IPS-NIHi7 (cell line): ENCODE measurements around the gene RAB3IL1.

Source experiments
- DNase-seq: peaks from one replicate; pipeline ENCODE4 v3.0.0; 2012; ENCODE audit warnings: mixed read lengths; ENCODE audit errors: extremely low spot score

Gene RAB3IL1

DNA sequence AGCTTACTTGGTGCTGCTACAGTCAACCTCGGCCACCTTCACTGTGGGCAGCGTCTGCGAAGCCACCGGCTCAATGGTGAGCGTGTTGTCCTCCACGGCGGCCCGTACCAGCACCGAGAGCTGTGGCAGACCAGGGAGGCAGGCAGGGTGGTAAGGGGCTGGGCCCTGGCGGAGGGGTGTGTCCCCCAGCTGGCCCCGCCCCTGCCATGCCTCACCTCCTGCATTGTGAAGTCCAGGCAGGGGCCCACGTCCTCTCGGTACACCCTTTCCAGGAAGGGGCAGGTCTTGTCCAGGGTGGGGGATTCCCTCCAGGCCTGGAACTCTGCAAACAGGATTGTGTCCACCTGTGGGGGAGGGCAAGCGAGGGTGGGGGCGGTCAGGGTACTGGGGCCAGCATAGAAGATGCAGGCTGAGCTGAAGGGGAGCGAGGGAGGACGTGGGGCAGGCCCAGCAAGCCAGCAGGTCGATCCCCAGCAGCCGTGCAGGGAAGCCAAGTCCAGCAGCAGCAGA, 12.8 kb downstream of the RAB3IL1 start:
- peak; percentile 78 for DNase-seq

DNA sequence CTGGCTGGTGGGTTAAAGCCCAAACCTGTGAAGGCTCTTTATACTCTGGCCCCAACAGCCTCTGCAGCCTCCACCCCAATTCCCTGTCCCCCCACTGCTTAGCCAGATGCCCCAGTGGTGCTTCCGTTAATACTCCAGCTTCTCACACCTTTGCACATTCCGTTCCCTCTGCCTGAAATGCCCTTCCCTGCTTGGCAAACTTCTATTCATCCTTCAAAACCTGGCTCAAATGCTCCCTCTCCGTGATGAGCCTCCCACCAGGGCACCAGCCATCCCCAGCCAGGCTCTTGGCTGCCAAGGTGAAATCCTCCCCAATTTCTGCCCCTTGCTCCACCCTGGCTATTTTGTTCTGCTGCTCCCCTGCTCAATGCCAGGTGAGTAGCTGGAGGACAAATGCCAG, 13.5 kb downstream of the RAB3IL1 start:
- DNase-seq, result no peak

DNA sequence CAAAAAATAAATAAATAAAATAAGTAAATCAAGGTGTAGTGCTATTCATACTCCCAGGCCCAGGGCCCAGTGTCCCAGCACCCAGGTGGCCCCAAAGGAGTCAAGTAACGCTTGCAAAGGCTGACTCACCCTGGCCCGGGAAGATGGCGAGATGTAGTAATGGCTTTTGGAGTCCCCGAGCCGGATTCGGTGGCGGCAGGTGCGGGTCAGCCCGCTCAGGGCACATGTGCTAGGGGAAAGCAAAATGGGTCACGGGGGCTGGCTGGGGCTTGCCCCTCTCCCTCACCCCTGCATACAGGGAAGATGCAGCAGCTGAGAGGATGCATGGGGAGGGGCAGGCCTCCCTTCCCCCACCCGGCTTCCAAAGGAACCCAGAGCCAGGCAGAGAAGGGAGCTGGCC, 15.1 kb downstream of the RAB3IL1 start:
- DNase-seq, result no peak

DNA sequence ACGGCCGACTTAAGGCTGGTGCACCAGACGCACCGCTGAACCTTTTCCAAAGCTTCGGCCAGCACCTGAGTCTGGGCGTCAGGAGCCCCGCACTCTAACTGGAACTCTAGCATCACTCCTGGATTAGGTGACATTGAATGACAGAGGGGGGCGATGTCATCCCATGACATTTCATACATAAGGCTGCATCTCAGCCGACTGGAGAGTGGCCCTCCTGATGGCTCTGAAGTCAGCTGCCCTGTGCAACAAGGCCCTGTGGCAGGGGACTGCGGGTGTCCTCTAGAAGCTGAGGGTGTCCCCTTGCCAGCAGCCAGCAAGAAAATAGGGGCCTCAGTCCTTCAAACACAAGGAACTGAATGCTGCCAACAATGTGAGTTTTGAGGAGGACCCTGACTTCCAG, 16.0 kb downstream of the RAB3IL1 start:
- no peak for DNase-seq

DNA sequence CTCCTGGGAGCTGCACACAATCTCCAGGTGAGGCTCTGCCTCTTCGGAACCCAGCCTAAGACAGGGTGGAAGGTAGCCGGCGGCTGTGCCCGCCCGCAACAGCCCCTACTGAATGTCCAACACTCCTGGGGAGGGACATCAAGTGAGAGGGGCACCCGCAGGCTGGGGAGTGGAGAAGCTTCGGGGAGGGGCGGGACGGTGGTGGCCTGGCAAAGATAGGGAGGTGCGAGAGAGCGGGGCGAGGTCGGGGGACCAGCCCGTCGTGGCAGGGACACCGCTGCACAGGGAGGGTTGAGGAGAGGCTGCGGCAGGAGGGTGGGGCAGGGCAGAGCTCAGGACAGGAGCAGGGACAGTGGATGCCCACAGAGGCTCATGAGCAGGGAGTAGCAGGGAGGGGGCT, 17.1 kb downstream of the RAB3IL1 start:
- DNase-seq, result no peak

DNA sequence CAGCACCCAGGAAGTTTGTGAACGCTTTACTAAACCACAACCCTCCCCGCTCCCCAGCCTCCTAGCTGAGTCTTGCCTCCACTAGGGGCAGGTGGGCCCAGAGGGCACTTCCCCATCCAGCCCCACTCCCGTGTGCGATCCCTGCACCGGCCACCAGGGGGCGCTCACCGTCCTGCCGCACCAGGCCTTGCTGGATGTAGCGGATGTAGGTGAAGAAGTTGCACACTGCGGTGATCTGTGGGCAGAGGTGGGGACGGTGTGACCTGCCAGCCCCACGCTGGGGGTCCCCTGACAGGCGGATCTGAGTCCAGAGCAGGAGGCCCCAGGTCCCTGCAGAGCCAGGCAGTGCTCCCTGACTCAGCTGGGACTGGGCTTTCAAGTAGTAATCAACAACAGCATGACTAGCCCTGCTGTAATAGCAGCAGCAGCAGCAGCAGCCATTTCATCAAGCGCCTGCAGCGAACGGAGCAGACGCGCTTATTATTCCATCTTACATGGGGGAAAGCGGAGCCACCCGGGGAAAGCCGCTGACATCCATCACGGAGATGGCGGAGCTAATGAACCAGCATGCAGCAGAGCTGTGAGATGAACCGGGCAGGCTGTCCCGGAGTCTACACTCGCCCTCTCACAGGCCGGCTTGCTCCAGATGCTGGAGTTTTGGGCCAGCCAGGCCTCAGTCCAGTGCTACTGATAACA, 18.1 kb downstream of the RAB3IL1 start:
- peak; percentile 97 for DNase-seq

DNA sequence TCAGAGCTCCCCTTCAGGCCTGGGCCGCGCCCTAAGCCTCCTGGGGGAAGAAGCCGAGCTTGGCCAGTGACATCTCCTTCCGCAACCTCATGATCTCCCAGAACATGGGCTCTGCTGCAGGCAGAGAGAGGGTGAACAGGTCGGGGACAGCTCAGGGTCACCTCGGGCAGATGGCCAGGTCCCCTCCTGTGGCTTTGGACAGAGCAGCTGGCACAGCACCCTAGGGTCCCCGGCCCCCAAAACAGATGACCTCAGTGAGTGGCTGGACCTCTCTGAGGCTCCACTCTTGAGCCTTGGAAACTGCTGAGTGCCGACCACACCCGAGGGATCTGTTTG, 19.2 kb downstream of the RAB3IL1 start:
- no peak for DNase-seq

DNA sequence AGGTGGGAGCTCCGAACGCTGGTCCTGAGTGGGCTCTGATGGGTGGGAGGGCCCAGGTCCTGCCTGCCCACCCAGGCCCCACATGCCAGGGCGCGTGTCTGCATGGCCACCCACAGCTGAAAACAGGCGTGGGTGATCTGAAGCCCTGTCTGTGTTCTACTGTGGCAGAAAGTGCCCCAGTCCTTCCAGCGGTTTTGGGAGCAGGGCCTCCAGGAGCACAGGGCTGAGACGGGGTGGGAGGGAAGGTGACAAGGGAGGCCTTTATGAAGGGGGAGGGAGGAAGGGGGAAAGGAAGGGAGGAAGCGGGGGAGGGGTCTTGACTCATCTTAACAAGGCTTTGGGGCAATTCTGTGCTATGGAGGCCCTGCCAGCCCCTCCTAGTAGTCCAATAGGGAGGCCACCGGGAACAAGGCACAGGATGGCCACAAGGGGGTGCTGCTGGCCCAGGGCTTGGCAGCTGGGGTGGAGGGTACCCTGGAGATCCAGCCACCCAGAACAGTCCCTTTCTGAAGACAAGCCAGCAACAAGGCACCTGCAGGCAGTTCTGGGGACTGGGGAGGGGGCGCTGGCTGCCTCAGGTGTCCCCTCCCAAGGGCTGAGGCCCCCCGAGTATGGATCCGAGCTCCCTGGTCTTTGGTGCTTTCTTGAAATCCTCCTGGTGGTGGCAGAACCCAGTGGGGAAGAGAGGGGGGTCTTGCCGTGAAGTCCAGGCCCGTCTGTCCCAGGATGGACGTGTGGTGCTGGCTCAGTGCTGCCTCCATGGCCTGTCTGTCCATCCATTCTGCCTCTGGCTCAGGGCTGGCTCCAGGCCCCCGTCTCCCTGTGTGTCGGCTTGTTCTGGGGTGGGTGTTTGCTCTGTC, 19.7 kb downstream of the RAB3IL1 start:
- DNase-seq, result peak; percentile 93

DNA sequence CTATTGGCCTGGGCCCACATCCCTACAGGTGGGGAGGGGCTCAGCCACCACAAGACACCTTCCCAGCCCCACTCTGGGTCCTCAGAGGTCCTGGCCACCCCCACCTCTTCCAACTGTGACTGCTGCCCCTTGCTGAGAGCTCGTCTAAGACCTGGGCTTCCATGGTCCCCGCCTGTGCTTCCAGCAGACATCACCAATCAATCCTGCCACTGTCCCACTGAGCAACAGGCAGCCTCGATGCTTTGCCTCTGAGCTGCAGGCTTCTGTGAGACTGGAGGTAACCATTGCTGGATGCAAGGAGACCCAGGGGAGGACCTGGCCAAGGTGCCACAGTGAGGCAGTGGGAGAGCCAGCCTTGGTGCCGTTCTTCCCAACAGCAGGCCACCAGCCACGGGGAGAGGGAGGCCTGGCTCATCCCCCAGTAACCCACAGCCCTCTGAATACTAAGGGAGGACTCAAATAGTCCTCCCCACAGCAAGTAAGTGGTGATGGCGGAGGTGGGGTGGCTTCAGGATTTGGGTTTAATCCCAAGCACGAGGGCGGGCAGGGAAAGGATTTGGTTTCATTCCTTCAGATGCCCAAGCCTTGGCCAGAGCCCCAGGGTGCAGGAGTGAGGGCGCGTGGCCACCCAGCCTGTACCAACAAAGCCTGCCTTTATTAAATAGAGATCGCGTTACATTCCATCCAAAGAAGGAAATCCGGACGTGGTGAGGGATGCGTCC, 20.5 kb downstream of the RAB3IL1 start:
- DNase-seq, result no peak

DNA sequence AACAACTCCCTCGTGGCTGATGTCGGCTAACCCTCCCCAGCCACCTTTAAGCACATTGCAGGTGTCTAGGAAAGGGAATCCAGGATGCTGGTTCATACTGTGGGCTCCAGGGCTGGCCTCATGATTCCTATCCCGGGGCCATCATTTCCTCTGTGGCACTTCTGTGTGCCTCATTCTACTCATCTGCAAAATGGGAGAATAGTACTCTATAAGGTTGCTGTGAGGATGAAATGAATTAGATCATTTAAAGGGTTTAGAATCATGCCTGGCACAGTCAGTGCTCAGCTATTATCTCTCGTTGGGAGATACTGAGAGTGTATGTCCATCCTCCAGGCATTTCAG, 21.7 kb downstream of the RAB3IL1 start:
- no peak for DNase-seq

DNA sequence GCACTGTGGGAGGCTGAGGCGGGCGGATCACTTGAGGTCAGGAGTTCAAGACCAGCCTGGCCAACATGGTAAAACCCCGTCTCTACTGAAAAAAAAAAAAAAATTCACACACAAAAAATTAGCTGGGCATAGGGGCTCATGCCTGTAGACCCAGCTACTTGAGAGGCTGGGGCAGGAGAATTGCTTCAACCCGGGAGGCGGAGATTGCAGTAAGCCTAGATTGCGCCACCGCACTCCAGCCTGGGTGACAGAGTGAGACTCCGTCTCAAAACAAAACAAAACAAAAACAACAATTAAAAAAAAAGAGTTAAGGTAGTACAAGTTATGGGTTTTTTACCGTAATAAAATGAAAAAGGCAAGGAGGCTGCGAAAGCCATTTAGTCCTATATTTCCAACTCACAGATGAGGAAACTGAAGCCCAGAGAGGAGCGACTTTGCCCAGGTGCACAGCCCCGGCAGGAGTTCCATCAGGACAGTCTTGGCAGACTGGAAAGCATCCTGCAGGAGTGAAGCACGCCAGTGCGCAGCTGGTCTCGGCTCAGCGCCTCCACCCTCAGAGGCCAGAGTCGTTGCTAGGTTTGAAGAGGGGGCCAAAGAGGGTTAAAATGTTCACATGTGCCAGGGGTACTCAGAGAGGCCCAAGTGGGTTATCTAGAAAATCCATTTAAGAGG, 22.2 kb downstream of the RAB3IL1 start:
- DNase-seq, result no peak

DNA sequence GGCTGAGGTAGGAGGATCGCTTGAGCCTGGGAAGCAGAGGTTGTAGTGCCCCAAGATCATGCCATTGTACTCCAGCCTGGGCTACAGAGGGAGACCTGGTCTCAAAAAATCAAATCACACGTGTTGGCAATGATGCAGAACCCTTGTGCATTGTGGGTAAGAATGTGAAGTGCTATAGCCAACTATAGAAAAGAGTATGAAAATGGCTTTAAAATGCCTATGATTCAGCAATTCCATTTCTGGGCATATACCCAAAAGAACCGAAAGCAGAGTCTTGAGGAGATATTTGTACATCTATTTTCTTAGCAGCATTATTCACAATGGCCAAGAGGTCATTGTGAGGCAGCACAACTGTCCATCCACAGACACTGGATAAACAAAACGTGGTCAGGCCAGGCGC, 23.4 kb downstream of the RAB3IL1 start:
- DNase-seq, result no peak

DNA sequence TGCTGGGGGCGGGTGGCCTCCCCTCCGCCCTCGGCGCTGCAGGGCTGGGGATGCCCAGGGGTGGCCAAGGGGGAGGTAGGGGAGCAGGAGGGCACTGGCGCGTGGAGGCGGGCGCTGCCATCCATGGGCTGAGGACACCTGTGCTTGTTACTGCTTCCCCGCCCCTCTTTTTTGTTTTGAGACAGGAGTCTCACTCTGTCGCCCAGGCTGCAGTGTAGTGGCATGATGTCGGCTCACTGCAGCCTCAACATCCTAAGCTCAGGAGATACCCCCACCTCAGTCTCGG, 25.3 kb downstream of the RAB3IL1 start:
- no peak for DNase-seq

DNA sequence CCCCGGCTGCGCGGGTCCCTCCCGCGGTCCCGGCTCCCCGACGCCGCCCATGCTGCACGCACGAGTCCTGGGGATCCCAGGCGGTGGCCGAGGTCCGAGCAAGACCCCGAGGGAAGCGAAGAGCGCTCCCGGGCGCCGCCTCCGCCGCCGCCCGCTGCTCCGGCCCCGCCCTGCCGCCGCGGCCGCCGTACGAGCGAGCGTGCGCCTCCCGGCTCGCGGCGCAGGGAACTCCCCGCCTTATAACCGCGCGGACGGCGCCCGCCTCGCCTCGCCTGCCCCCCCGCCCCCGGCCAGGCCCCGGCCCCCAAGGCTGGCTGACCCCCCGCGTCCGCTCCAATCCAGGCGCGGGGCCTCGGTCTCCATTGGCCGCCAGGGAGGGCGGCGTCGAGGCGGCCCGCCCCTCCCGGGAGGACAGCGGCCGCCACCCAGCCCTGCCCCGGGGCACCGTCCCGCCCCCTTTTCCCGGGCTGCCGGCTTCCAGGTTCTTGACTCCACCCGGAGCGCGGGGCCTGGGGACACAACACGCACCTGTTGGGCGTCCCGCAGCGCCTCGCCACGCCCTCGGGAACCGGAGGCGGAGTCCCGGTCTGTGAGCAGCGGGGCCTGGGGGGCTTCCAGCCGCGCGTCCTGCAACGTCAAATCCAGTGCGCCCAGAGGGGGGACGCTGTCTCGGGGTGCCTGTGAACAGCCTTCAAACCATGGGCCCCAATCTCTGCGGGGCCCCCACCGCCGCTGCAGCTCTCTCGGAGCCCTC, 25.9 kb downstream of the RAB3IL1 start, which contains the start of gene FADS3:
FADS3 (minus strand) TSS at position 215 of the 754 bp plus-strand sequence; CDS start at position 51, 164 bp downstream.
- DNase-seq, result peak; percentile 91

DNA sequence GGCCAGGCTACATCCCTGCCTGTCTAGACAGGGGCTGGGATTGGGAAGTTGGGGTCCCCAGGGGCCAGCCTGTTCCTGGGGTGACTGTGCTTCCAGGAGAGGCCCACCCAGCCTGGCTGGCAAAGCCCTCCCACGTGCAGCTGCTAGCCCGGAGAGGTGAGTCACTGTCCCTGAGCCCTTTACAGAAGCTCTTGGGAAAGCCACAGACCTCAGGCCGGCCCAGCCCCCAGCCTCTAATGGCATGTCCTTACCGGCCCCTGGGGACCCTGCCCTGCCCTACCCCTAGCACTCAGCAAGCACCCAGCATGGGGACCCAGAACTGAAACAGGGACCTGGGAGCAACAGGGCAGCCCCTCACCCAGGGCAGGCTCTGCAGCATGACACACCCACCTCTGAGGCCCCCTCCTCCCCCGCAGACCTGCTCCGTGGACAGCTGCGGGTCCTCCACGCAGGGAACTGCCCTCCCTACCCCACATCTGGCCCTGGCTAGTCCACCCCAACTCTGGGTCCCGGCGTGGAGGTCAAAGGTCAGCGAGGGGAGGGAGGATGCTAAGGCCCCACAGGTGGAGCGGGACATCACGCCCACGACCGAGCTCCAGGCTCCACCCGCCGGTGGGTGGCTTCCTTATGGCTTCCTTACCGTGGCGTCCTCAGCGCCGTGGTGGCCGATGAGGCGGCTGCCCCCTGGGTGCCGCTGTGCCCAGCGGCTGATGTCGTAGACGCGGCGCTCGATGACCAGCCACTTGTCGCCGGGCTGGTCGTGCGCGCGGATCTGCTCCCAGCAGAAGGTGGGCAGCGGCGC, 26.6 kb downstream of the RAB3IL1 start:
- peak; percentile 61 for DNase-seq

DNA sequence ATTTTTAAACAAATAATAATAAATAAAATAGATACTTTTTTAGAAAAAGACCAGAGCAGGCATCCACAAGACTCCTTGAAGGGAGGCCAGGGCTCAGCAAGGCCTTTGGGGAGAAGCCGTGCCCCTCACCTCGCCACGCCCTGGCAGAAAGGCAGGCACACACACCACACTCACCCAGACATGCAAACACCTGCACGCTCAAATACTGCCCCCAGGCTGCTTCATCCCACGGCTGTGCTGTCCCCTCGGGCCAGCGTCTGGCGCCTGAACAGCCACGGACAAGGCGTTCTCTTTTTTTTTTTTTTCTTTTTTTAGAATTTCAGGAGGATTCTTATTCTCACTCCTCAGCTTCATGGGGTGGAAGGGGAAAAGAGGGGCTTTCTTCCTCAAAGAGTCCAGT, 27.5 kb downstream of the RAB3IL1 start:
- no peak for DNase-seq

DNA sequence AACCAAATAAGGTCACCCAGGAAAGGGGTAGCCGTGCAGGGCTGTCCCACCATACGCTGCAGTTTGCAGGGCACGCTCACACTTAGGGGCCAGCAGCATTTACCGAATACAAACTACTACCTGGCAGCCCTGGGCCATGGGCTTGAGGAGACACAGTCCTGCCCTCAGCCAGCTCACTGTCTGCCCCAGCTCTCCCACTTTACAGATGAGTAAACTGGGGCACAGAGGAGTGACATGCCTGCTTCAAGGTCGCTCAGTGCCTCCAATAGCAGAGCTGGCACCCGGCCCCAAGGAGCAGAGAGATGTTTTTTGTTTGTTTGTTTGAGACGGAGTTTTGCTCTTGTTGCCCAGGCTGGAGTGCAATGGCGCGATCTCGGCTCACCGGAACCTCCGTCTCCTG, 28.8 kb downstream of the RAB3IL1 start:
- no peak for DNase-seq

DNA sequence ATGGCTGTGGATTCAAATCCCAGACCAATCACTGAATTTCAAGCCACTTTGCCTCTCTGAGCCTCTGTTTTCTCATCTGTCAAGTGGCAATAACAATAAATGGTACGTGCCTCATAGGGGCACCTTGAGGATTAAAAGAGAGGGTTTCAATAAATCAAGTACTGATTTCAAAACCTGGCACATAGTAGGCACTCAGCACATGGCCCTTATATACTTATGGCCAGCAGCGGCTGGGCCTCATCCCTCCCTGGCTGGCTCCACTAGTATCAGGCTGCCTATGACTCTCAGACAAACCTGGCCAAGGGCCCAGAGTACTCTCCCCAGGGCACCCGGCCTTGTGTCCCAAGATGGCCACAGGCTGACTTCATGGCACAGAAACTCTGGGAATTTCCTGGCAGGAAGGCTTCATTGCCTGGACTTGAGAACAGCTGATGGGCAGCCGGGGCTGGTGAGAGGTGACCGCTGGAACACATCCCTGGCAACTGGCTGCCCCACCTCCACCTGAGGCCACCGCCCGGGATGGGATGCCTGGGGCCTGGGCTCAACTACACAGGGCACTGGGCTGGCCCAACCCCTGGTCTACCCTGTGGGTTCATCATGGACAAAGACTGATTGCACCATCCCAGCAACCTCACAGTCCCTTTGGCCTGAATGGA, 29.4 kb downstream of the RAB3IL1 start:
- no peak for DNase-seq

DNA sequence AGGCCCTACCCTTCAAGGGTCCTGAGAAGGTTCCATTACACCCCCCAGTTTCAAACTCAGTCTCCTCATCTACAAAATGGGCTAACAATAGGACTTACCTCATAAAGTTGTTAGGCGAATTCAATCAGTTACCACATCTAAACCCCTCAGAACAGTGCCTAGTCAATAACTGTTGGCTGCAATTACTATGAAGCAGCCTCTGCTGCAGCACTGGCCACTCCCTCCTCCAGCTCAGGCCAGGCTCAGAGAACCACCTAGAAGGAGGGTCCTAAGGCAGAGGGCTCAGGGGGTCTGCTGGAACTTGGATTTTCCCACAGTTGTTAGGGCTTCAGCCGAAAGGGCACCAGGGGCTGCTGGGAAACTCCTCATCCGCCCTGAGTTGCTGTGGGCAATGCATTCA, 30.7 kb downstream of the RAB3IL1 start:
- no peak for DNase-seq
